ENCODE measurements around the gene PDZRN3. TPM values are rescaled to one million over a fixed set of nuclear protein-coding genes. Genes with fewer than 3 reads are reported as not detected.

PDZRN3 gene
- total and polyA plus RNA-seq, 2 donors from 2014 or later = 9.5 to 13.2 TPM

DNA sequence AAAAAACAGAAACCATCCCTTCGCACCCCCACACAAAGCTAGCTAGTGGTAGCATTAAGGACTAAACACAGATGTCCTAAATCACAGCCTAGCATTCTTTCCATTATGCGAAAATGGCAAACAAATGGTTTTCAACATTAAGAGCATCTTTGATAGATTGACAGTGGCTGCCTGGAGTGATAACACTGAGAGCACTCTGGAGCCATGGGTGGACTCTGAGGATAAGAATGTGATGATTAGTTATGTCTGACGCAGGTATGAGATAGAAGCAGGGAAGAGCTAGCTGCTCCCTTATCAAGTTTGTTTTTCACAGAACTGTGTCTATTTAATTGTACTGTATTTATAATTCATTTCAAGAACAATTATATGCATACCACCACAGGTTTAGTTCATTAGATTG is 142.9 kb downstream of the PDZRN3 start:
- Histone ChIP-seq H3K4me3 (ENCODE audit: low read length in 3 of 3) (no peak overlapping the region), H3K9ac (ENCODE audit: low read length in 3 of 3) (no peak overlapping the region), H3K27ac (ENCODE audit: low read depth in 2 of 2, low read length in 2 of 2) (no peak overlapping the region), H3K9me3 (ENCODE audit: control insufficient read depth in 2 of 3, insufficient read depth in 1 of 3, low read length in 3 of 3) (no peaks in the 10 kb centered on the region), H3K36me3 (ENCODE audit: control insufficient read depth in 2 of 3, insufficient read depth in 3 of 3, low read length in 3 of 3) (no peaks in the 10 kb centered on the region), H3K4me1 (ENCODE audit: control insufficient read depth in 2 of 3, insufficient read depth in 2 of 3, low read depth in 1 of 3, low read length in 3 of 3) (peaks cover 0 to 11% (median 4%) of the 10 kb centered on the region in 3 donors), H3K27me3 (ENCODE audit: control insufficient read depth, insufficient read depth, low read length) (no peaks in the 10 kb centered on the region)
- DNase-seq (no peak), FAIRE-seq (no peak)
- TF ChIP-seq, protein P1, sequence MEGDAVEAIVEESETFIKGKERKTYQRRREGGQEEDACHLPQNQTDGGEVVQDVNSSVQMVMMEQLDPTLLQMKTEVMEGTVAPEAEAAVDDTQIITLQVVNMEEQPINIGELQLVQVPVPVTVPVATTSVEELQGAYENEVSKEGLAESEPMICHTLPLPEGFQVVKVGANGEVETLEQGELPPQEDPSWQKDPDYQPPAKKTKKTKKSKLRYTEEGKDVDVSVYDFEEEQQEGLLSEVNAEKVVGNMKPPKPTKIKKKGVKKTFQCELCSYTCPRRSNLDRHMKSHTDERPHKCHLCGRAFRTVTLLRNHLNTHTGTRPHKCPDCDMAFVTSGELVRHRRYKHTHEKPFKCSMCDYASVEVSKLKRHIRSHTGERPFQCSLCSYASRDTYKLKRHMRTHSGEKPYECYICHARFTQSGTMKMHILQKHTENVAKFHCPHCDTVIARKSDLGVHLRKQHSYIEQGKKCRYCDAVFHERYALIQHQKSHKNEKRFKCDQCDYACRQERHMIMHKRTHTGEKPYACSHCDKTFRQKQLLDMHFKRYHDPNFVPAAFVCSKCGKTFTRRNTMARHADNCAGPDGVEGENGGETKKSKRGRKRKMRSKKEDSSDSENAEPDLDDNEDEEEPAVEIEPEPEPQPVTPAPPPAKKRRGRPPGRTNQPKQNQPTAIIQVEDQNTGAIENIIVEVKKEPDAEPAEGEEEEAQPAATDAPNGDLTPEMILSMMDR (IDR thresholded peaks at IDR 0.05; ENCODE audit: borderline replicate concordance, extremely low read depth, insufficient read depth) = no peak
- intact Hi-C loops (cut with DNase I) = no loop called here

DNA sequence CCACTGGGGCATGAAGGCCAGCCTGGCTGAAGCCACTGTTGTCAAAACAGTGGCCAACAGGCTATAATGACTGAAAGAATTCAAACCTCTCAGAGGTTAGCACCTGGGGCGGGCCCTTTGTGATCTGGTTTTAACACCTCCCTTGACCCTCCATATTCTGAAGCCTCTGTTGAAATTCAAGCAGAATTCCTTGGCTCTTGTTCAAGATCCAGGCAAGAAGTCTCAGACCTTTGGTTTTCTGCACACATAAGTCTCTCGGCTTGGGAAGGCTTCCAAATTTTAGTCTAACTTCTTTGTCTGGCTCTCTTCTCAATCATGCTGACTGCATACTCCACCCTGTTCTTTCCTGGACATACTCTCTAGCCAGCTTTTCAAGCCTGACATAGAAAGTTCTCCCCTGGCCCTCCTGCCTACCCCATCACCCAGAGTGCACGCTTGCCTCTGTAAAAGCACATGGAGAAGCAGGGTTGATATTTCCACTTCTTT is 144.5 kb downstream of the PDZRN3 start:
- H3K4me1 ChIP-seq (ENCODE audit: control insufficient read depth in 2 of 3, insufficient read depth in 2 of 3, low read depth in 1 of 3, low read length in 3 of 3) = peaks cover 0 to 11% (median 4%) of the 10 kb centered on the region in 3 donors
- H3K9me3 ChIP-seq (ENCODE audit: control insufficient read depth in 2 of 3, insufficient read depth in 1 of 3, low read length in 3 of 3) = no peaks in the 10 kb centered on the region
- no peaks in the 10 kb centered on the region for H3K36me3 ChIP-seq (ENCODE audit: control insufficient read depth in 2 of 3, insufficient read depth in 3 of 3, low read length in 3 of 3)
- TF ChIP-seq, protein P1 (IDR thresholded peaks at IDR 0.05; ENCODE audit: borderline replicate concordance, extremely low read depth, insufficient read depth) = no peak
- no peaks in the 10 kb centered on the region for H3K27me3 ChIP-seq (ENCODE audit: control insufficient read depth, insufficient read depth, low read length)
- intact Hi-C loops (cut with DNase I) = no loop called here
- H3K4me3 ChIP-seq (ENCODE audit: low read length in 3 of 3) = no peak overlapping the region
- peak; percentile 29 for FAIRE-seq
- no peak overlapping the region for H3K9ac ChIP-seq (ENCODE audit: low read length in 3 of 3)
- H3K27ac ChIP-seq (ENCODE audit: low read depth in 2 of 2, low read length in 2 of 2) = no peak overlapping the region
- peak in 2 of 5 donors; percentile 58 to 68 for DNase-seq

DNA sequence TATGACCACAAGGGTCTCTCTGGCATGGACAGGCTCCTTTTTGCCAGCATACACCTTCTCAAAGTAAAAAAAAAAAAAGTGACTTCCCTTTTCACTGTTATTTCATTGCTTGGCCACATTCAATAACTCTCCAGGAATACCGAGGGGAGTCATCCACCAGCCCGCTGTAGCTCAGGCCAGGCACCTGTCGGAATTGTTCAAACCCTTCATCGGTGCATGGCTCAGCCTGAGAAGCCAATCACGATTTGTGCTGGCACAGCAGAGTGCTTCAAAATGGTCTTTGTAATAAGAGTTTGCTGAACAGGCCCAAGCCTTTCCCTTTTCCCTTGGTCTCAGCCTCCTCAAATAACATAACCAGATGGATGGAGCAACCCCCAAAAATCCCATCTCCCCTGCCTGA is 145.4 kb downstream of the PDZRN3 start:
- no peak overlapping the region for H3K9ac ChIP-seq (ENCODE audit: low read length in 3 of 3)
- no peaks in the 10 kb centered on the region for H3K27me3 ChIP-seq (ENCODE audit: control insufficient read depth, insufficient read depth, low read length)
- TF ChIP-seq, protein P1 (IDR thresholded peaks at IDR 0.05; ENCODE audit: borderline replicate concordance, extremely low read depth, insufficient read depth) = no peak
- FAIRE-seq (no peak), DNase-seq (no peak)
- no peaks in the 10 kb centered on the region for H3K36me3 ChIP-seq (ENCODE audit: control insufficient read depth in 2 of 3, insufficient read depth in 3 of 3, low read length in 3 of 3)
- intact Hi-C loops (cut with DNase I) = no loop called here
- no peak overlapping the region for H3K4me3 ChIP-seq (ENCODE audit: low read length in 3 of 3)
- no peaks in the 10 kb centered on the region for H3K9me3 ChIP-seq (ENCODE audit: control insufficient read depth in 2 of 3, insufficient read depth in 1 of 3, low read length in 3 of 3)
- no peak overlapping the region for H3K27ac ChIP-seq (ENCODE audit: low read depth in 2 of 2, low read length in 2 of 2)
- peaks cover 0 to 11% (median 4%) of the 10 kb centered on the region in 3 donors for H3K4me1 ChIP-seq (ENCODE audit: control insufficient read depth in 2 of 3, insufficient read depth in 2 of 3, low read depth in 1 of 3, low read length in 3 of 3)

DNA sequence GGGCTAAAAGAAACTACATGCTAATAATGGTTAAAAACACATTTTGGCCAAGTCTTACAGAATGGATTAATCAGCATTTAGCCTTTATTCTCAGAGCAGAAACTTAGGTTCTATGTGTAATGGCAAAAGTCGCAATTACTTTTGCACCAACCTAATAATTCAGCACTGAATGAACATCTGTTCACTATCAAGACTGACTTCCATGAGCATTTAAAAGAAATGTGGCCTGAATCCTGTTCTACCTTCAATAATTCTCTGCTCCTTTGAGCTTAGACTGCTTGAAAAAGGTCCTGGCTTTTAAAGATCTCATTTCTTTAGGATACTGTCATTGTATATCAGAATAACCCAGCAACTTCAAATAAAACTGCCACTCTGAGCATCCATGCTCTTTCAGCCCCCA is 145.9 kb downstream of the PDZRN3 start:
- H3K9ac ChIP-seq (ENCODE audit: low read length in 3 of 3) = no peak overlapping the region
- peaks cover 0 to 11% (median 4%) of the 10 kb centered on the region in 3 donors for H3K4me1 ChIP-seq (ENCODE audit: control insufficient read depth in 2 of 3, insufficient read depth in 2 of 3, low read depth in 1 of 3, low read length in 3 of 3)
- DNase-seq = no peak
- TF ChIP-seq, protein P1 (IDR thresholded peaks at IDR 0.05; ENCODE audit: borderline replicate concordance, extremely low read depth, insufficient read depth) = no peak
- H3K36me3 ChIP-seq (ENCODE audit: control insufficient read depth in 2 of 3, insufficient read depth in 3 of 3, low read length in 3 of 3) = no peaks in the 10 kb centered on the region
- H3K27ac ChIP-seq (ENCODE audit: low read depth in 2 of 2, low read length in 2 of 2) = no peak overlapping the region
- no peaks in the 10 kb centered on the region for H3K9me3 ChIP-seq (ENCODE audit: control insufficient read depth in 2 of 3, insufficient read depth in 1 of 3, low read length in 3 of 3)
- no peak overlapping the region for H3K4me3 ChIP-seq (ENCODE audit: low read length in 3 of 3)
- intact Hi-C loops (cut with DNase I) = no loop called here
- no peak for FAIRE-seq
- no peaks in the 10 kb centered on the region for H3K27me3 ChIP-seq (ENCODE audit: control insufficient read depth, insufficient read depth, low read length)
